GM21576 (cell line): ENCODE measurements around the gene RAP1GAP2.
"Not testable (repeated sequence)": the region's sequence is repeated elsewhere in the genome, so short reads cannot be mapped to it uniquely, and the experiment has no call there.

Experiments used
- ATAC-seq: cut with Tn5 transposase; IDR thresholded peaks from one replicate; pipeline ENCODE4 v1.9.1; 2021; ENCODE audit warnings: mild to moderate bottlenecking, moderate library complexity; ENCODE audit not compliant: unreplicated experiment

Gene RAP1GAP2

GRCh38 chr17:2814049-2814448 is 17.8 kb downstream of the RAP1GAP2 start:
- peak; percentile 5 for ATAC-seq

- ATAC-seq, result peak; percentile 54
Observed at GRCh38 chr17:2814481-2815341, 18.5 kb downstream of the RAP1GAP2 start.

GRCh38 chr17:2815781-2816185 is 19.5 kb downstream of the RAP1GAP2 start:
- ATAC-seq, result no peak

GRCh38 chr17:2816688-2817087 is 20.4 kb downstream of the RAP1GAP2 start:
- ATAC-seq, result no peak

- ATAC-seq, result not testable (repeated sequence)
Observed at GRCh38 chr17:2819294-2819693, 23.1 kb downstream of the RAP1GAP2 start.

- ATAC-seq, result no peak
Observed at GRCh38 chr17:2819921-2820501, 23.8 kb downstream of the RAP1GAP2 start.

- ATAC-seq, result no peak
Observed at GRCh38 chr17:2821868-2822267, 25.6 kb downstream of the RAP1GAP2 start.

- ATAC-seq, result no peak
Observed at GRCh38 chr17:2822358-2822757, 26.1 kb downstream of the RAP1GAP2 start.

GRCh38 chr17:2825253-2825970 is 29.2 kb downstream of the RAP1GAP2 start:
- no peak for ATAC-seq

GRCh38 chr17:2828397-2829038 is 32.3 kb downstream of the RAP1GAP2 start:
- ATAC-seq, result no peak

GRCh38 chr17:2830678-2831077 is 34.4 kb downstream of the RAP1GAP2 start:
- ATAC-seq, result no peak

- no peak for ATAC-seq
Observed at GRCh38 chr17:2835780-2836179, 39.5 kb downstream of the RAP1GAP2 start.

- ATAC-seq, result peak; percentile 93
Observed at GRCh38 chr17:2837147-2837561, 40.9 kb downstream of the RAP1GAP2 start.

- ATAC-seq, result no peak
Observed at GRCh38 chr17:2841606-2842005, 45.4 kb downstream of the RAP1GAP2 start.

GRCh38 chr17:2842464-2842863 is 46.2 kb downstream of the RAP1GAP2 start:
- no peak for ATAC-seq

- ATAC-seq, result no peak
Observed at GRCh38 chr17:2844416-2844815, 48.2 kb downstream of the RAP1GAP2 start.

GRCh38 chr17:2847381-2848333 is 51.4 kb downstream of the RAP1GAP2 start:
- no peak for ATAC-seq

GRCh38 chr17:2849327-2849670 is 53.1 kb downstream of the RAP1GAP2 start:
- no peak for ATAC-seq

GRCh38 chr17:2850991-2851390 is 54.8 kb downstream of the RAP1GAP2 start:
- ATAC-seq, result no peak

- no peak for ATAC-seq
Observed at GRCh38 chr17:2851615-2852014, 55.4 kb downstream of the RAP1GAP2 start.
